Myocyte (in vitro differentiated cells): ENCODE measurements around the gene ECSCR. TPM values are rescaled to one million over a fixed set of nuclear protein-coding genes. Genes with fewer than 3 reads are reported as not detected.
"Not testable (repeated sequence)": the region's sequence is repeated elsewhere in the genome, so short reads cannot be mapped to it uniquely, and the experiment has no call there.

ENCODE experiments used
- DNase-seq: peaks from one replicate; pipeline ENCODE4 v3.0.0-alpha.2; 2012; ENCODE audit warnings: low read depth
- total RNA-seq: library from RNA; depleted of rRNA; stranded (reverse); fragments of >200 nt; gene quantifications from 2 replicates; pipeline ENCODE4 v1.2.3, GENCODE V29; 2014

Gene ECSCR
- total RNA-seq, 1 donor from 2014 or later: not detected

DNA sequence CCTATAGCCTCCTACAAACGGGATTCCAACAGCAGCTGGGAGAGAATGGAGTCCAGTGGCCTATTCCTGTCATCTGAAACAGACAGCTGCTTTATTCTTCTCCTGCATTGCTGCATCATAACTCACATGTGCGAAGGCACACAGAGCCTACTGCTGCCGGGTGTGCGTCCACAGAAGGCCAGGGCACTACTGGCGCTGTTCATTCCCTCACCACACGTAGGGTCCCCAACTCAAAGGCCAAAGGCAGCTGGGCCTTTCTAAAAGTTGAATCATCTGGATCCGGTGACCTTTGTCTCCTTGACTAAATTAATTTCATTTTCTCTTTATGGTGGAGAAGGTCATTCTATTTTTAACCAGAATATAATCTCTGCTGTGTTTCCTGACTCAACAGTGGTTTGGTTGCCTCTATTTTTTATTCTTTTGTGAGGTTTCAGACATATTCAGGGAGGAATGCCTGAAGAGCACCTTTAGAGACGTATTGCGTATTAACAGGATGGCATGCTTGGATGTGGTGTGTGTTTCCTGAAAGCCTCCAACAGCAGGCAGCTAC is 47.9 kb downstream of the ECSCR start:
- DNase-seq: peak; percentile 95

DNA sequence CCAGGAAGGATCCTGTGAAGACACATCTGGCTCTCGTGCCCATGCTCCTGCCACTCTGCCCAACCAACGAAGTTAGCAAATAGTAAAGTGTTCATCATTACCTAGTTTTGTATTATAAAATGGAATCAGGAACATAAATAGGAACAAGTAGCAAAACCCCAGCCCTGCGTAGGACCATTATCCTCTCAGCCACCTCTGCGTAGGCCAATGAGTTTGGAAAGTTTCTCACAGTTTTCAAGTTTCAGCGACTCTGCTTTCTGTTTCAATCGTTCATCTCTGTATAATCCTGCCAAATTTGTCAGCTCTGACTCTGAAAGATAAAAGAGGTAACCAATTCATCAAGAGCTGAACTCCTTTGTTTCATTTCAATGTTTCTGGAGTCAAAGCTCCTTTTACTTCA is 48.6 kb downstream of the ECSCR start:
- no peak for DNase-seq

- DNase-seq: peak; percentile 62
Observed at GRCh38 chr5:139413153-139413552, 49.4 kb downstream of the ECSCR start.

DNA sequence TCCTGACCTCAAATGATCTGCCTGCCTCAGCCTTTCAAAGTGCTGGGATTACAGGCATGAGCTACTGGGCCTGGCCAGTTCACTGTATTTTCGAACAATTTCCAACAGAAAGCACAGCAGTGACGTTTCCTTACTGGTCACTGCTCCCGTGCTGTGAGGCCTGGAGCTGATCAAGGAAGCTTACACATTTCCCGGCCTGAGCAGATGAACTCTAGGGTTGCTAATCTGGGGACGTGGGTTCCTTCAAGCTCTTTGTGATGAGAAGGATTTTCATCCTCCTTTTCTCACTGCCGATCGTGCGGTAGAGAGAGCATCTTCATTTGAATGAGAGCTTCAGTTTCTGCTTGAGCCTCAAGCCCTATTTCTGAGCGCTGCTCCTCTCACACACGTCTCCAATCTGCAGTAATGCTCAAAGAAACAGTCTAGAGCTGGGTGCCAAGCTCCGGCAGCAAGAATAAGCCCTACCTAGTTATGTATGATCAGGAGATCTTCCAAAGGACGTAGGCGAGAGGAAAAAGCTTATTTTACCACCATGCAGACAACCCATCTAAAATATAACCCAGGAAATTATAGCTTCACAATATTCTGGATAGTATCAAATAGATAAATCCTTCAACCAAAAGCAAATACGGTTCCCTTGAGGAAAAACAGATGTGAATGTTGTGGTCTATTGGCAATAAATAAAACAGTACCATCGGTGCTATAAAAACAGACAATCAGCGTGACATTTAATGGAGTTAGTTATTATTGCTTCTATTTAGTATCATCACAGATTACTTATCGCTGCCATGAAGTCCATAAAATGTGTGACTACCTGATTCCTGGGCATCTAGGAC is 51.3 kb downstream of the ECSCR start:
- DNase-seq: no peak

- DNase-seq: peak; percentile 11
Observed at GRCh38 chr5:139410121-139410992, 52.2 kb downstream of the ECSCR start.

DNA sequence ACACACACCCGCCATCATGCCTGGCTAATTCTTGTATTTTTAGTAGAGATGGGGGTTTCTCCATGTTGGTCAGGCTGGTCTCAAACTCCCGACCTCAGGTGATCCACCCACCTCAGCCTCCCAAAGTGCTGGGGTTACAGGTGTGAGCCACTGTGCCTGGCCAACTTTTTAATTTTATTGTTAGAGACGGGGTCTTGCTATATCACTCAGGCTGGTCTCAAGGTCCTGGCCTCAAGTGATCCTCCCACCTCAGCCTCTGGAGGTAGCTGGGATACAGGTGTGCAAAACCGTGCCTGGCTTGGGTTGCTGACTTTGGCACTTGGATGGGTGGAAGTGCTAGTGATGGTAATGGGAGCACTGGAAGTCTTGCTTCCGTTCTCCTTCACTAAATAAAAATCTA is 53.4 kb downstream of the ECSCR start:
- DNase-seq: not testable (repeated sequence)

- DNase-seq: no peak
Observed at GRCh38 chr5:139408191-139408590, 54.4 kb downstream of the ECSCR start.

- no peak for DNase-seq
Observed at GRCh38 chr5:139407517-139407916, 55.0 kb downstream of the ECSCR start.

GRCh38 chr5:139406963-139407362 is 55.6 kb downstream of the ECSCR start:
- DNase-seq: no peak

DNA sequence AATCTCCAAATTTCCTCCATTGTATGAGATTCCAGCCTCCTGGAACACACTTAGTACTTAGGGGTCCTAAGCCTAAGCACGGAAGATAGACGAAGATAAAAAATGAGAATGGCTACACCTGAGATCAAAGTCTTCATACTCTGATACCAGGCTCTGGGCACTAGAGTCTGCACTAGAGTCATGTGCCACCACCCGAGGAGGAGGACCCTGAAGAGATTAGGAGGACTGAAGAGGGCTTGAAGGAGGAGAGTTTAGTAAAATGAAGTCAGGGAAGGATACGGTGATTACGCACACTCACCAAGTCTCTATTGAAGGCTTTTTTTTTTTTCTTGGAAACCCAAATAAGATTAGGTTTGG is 58.1 kb downstream of the ECSCR start:
- no peak for DNase-seq

- DNase-seq: peak; percentile 98
Observed at GRCh38 chr5:139403787-139404483, 58.6 kb downstream of the ECSCR start, which contains the start of gene SPATA24. SPATA24 (minus strand) TSS chr5:139404089; CDS start chr5:139404060, 29 bp downstream.

DNA sequence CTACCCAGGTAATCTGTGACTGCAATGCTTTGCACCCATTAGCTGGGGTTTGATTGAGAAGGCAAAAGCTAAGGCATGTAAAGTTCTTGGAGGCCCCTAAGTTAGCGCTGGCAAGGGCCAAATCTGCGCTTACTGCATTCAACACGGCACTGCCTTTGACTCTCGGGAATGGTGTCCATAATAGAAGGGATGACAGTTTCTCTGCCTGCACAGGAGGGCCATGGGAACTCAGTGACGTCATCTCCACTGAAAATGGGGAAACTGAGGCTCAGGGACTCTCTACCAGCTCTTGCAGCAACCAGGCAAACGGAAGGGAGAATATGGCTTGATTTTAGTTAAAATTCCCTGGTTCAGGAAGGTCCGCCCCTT is 59.1 kb downstream of the ECSCR start:
- no peak for DNase-seq

DNA sequence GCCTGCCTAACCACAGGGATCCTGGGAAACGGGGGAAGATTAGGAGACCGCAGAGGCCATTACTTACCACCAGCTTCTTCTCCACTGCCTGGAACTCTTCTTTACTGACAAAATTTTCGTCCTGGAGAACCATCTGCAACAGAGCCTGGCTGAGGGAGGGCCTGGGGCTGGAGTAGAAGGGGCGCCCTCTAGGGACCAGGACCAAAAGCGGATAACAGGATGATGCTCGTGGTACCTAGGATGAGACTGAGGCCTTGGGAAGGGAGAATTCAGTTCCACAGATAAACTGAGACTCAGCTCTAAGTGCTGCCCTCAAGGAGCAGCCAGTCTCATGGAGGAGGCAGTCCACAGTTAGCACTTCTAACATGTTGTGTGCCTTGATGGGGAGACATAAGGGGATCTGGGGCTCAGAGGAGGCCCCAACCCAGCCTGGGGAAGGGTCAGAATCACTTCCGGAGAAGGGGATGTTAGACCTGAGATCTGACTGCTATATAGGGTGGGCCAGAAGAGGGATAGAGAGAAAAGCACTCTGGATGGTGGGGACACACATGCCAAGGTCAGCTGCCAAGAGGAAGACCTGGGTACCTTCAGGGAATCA is 59.9 kb downstream of the ECSCR start:
- DNase-seq: no peak

DNA sequence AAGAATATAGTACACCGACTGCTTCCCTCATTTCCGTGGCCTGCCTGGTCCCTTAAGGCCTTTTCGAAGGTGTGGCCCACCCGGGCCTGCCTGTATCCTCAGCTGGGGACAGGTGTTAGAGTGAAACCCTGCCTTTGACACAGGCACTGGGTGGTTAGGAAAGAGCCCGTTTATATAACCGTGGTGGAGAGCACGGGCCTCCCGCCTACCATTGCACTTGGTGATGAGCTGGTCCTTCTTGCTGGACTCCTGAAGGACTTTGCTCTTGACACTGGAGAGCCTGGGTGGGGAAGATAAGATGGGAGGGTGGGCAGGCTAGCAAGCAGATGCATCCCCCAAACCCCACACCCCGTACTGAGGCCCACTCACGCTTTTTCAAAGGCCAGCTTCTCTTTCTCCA is 61.0 kb downstream of the ECSCR start:
- DNase-seq: no peak

GRCh38 chr5:139399501-139400121 is 62.9 kb downstream of the ECSCR start:
- DNase-seq: no peak

Other genes with a start within 250 kb of the ECSCR start
- 274 and 347 TPM in 2 replicates for gene MATR3, start 169.0 kb downstream of the ECSCR start, total RNA-seq
- gene PAIP2, start 120.9 kb downstream of the ECSCR start, total RNA-seq: 110 and 111 TPM in 2 replicates
- not detected in 2 replicates for gene SLC23A1, start 79.4 kb downstream of the ECSCR start, total RNA-seq
- gene MZB1, start 72.8 kb downstream of the ECSCR start, total RNA-seq: 0.16 TPM in 1 of 2 replicates, not detected in the other
- gene PROB1, start 67.6 kb downstream of the ECSCR start, total RNA-seq: 58.8 and 59.5 TPM in 2 replicates
- 11.0 and 16.4 TPM in 2 replicates for gene SPATA24, start 58.7 kb downstream of the ECSCR start, total RNA-seq
- gene DNAJC18, start 23.2 kb downstream of the ECSCR start, total RNA-seq: 7.9 and 9.9 TPM in 2 replicates
- not detected in 2 replicates for gene SMIM33, start 8.3 kb upstream of the ECSCR start, total RNA-seq
- 22.0 and 79.1 TPM in 2 replicates for gene STING1, start 20.0 kb upstream of the ECSCR start, total RNA-seq
- 89.1 and 130 TPM in 2 replicates for gene UBE2D2, start 98.6 kb upstream of the ECSCR start, total RNA-seq
- 246 and 253 TPM in 2 replicates for gene CXXC5, start 185.6 kb upstream of the ECSCR start, total RNA-seq